ENCODE data around the gene MARK4. TPM values are rescaled to one million over a fixed set of nuclear protein-coding genes. Genes with fewer than 3 reads are reported as not detected.

Gene MARK4
- polyA plus RNA-seq, 4 donors, result 35.9 to 42.3 (median 40.7) TPM

GRCh38 chr19:45238556-45238955 lies 12.5 kb upstream of the MARK4 start:
- no peak for DNase-seq (ENCODE audit: low read depth in 4 of 4, low spot score in 3 of 4)

GRCh38 chr19:45243144-45243732 lies 7.8 kb upstream of the MARK4 start:
- DNase-seq (ENCODE audit: low read depth in 4 of 4, low spot score in 3 of 4), result no peak

- no peak for DNase-seq (ENCODE audit: low read depth in 4 of 4, low spot score in 3 of 4)
These were observed 6.8 kb upstream of the MARK4 start for GRCh38 chr19:45244133-45244794.

GRCh38 chr19:45245334-45245787 lies 5.7 kb upstream of the MARK4 start, which contains the start of gene EXOC3L2:
EXOC3L2 (minus strand) TSS chr19:45245407; CDS start chr19:45239045, 6,362 bp downstream.
- no peak for DNase-seq (ENCODE audit: low read depth in 4 of 4, low spot score in 3 of 4)

GRCh38 chr19:45245826-45246225 lies 5.2 kb upstream of the MARK4 start:
- DNase-seq (ENCODE audit: low read depth in 4 of 4, low spot score in 3 of 4), result no peak

GRCh38 chr19:45247136-45247535 lies 3.9 kb upstream of the MARK4 start:
- DNase-seq (ENCODE audit: low read depth in 4 of 4, low spot score in 3 of 4), result no peak

GRCh38 chr19:45249261-45250033 lies 1.6 kb upstream of the MARK4 start:
- no peak for DNase-seq (ENCODE audit: low read depth in 4 of 4, low spot score in 3 of 4)

- no peak for DNase-seq (ENCODE audit: low read depth in 4 of 4, low spot score in 3 of 4)
These were observed 747 bp upstream of the MARK4 start for GRCh38 chr19:45250216-45250831.

- no peak for DNase-seq (ENCODE audit: low read depth in 4 of 4, low spot score in 3 of 4)
These were observed 632 bp downstream of the MARK4 start for GRCh38 chr19:45251452-45252354.

- no peak for DNase-seq (ENCODE audit: low read depth in 4 of 4, low spot score in 3 of 4)
These were observed 2.4 kb downstream of the MARK4 start for GRCh38 chr19:45253396-45254027.

GRCh38 chr19:45254044-45254531 lies 3.0 kb downstream of the MARK4 start:
- no peak for DNase-seq (ENCODE audit: low read depth in 4 of 4, low spot score in 3 of 4)

GRCh38 chr19:45255611-45256157 lies 4.6 kb downstream of the MARK4 start:
- DNase-seq (ENCODE audit: low read depth in 4 of 4, low spot score in 3 of 4), result no peak

GRCh38 chr19:45256836-45257235 lies 5.8 kb downstream of the MARK4 start:
- no peak for DNase-seq (ENCODE audit: low read depth in 4 of 4, low spot score in 3 of 4)

- no peak for DNase-seq (ENCODE audit: low read depth in 4 of 4, low spot score in 3 of 4)
These were observed 7.8 kb downstream of the MARK4 start for GRCh38 chr19:45258862-45259261.

GRCh38 chr19:45262570-45262969 lies 11.5 kb downstream of the MARK4 start:
- no peak for DNase-seq (ENCODE audit: low read depth in 4 of 4, low spot score in 3 of 4)

- no peak for DNase-seq (ENCODE audit: low read depth in 4 of 4, low spot score in 3 of 4)
These were observed 11.9 kb downstream of the MARK4 start for GRCh38 chr19:45263013-45263412.

GRCh38 chr19:45264781-45265317 lies 13.8 kb downstream of the MARK4 start:
- no peak for DNase-seq (ENCODE audit: low read depth in 4 of 4, low spot score in 3 of 4)

GRCh38 chr19:45265375-45265774 lies 14.3 kb downstream of the MARK4 start:
- no peak for DNase-seq (ENCODE audit: low read depth in 4 of 4, low spot score in 3 of 4)

GRCh38 chr19:45267296-45267695 lies 16.2 kb downstream of the MARK4 start:
- DNase-seq (ENCODE audit: low read depth in 4 of 4, low spot score in 3 of 4), result no peak

Measured in right renal pelvis (tissue), 4 donors.